NCI-H774 (cell line): ENCODE results near the gene ODC1.
A peak's percentile ranks its signal among the peaks of the same experiment; 100 is the strongest.

ENCODE experiments used
- DNase-seq: peaks from one replicate; lab custom pipeline; 2025; lab: John Stamatoyannopoulos, UW

Gene ODC1

GRCh38 chr2:10415048-10415447 lies 33.1 kb downstream of the ODC1 start:
- DNase-seq: no peak

- DNase-seq: peak; percentile 77
Measured at GRCh38 chr2:10414591-10414990, 33.5 kb downstream of the ODC1 start.

GRCh38 chr2:10413991-10414451 lies 34.1 kb downstream of the ODC1 start:
- DNase-seq: peak; percentile 8

GRCh38 chr2:10413503-10413902 lies 34.6 kb downstream of the ODC1 start:
- no peak for DNase-seq

GRCh38 chr2:10412380-10412779 lies 35.7 kb downstream of the ODC1 start:
- DNase-seq: no peak

- no peak for DNase-seq
Measured at GRCh38 chr2:10411557-10411956, 36.6 kb downstream of the ODC1 start.

GRCh38 chr2:10410823-10411437 lies 37.2 kb downstream of the ODC1 start:
- DNase-seq: no peak

GRCh38 chr2:10410001-10410822 lies 37.9 kb downstream of the ODC1 start:
- no peak for DNase-seq

GRCh38 chr2:10408649-10409579 lies 39.2 kb downstream of the ODC1 start:
- peak; percentile 87 for DNase-seq

- peak; percentile 41 for DNase-seq
Measured at GRCh38 chr2:10407841-10408648, 40.1 kb downstream of the ODC1 start.

GRCh38 chr2:10407432-10407831 lies 40.7 kb downstream of the ODC1 start:
- no peak for DNase-seq

- no peak for DNase-seq
Measured at GRCh38 chr2:10406491-10407188, 41.5 kb downstream of the ODC1 start.

- no peak for DNase-seq
Measured at GRCh38 chr2:10406016-10406415, 42.1 kb downstream of the ODC1 start.

GRCh38 chr2:10405448-10405847 lies 42.7 kb downstream of the ODC1 start:
- DNase-seq: no peak

- no peak for DNase-seq
Measured at GRCh38 chr2:10404324-10405143, 43.6 kb downstream of the ODC1 start.

- DNase-seq: no peak
Measured at GRCh38 chr2:10402653-10403215, 45.4 kb downstream of the ODC1 start.

- no peak for DNase-seq
Measured at GRCh38 chr2:10402062-10402585, 46.0 kb downstream of the ODC1 start.

GRCh38 chr2:10400978-10401951 lies 46.9 kb downstream of the ODC1 start:
- DNase-seq: no peak
